ENCODE measurements around the gene DAGLA. TPM values are rescaled to one million over a fixed set of nuclear protein-coding genes. Genes with fewer than 3 reads are reported as not detected.
"Not testable (repeated sequence)": the region's sequence is repeated elsewhere in the genome, so short reads cannot be mapped to it uniquely, and the experiment has no call there.

The DAGLA gene, protein sequence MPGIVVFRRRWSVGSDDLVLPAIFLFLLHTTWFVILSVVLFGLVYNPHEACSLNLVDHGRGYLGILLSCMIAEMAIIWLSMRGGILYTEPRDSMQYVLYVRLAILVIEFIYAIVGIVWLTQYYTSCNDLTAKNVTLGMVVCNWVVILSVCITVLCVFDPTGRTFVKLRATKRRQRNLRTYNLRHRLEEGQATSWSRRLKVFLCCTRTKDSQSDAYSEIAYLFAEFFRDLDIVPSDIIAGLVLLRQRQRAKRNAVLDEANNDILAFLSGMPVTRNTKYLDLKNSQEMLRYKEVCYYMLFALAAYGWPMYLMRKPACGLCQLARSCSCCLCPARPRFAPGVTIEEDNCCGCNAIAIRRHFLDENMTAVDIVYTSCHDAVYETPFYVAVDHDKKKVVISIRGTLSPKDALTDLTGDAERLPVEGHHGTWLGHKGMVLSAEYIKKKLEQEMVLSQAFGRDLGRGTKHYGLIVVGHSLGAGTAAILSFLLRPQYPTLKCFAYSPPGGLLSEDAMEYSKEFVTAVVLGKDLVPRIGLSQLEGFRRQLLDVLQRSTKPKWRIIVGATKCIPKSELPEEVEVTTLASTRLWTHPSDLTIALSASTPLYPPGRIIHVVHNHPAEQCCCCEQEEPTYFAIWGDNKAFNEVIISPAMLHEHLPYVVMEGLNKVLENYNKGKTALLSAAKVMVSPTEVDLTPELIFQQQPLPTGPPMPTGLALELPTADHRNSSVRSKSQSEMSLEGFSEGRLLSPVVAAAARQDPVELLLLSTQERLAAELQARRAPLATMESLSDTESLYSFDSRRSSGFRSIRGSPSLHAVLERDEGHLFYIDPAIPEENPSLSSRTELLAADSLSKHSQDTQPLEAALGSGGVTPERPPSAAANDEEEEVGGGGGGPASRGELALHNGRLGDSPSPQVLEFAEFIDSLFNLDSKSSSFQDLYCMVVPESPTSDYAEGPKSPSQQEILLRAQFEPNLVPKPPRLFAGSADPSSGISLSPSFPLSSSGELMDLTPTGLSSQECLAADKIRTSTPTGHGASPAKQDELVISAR
- 0.98 and 1.1 TPM in 2 replicates for total RNA-seq (2014; rRNA removed; shearing (Covaris generic))
- 3.7 and 3.9 TPM in 2 replicates for polyA plus RNA-seq (2015; cell fraction: cytosol; rRNA removed)
- polyA plus RNA-seq (2015; cell fraction: nucleus; rRNA removed) = 2.8 and 3.4 TPM in 2 replicates

- in situ Hi-C loops (cut with HindIII; ENCODE audit: low pct_unique_long_range_greater_than_20kb, low sequenced_read_pairs) = no loop called here
- DNase-seq (ENCODE audit: low read depth, low spot score) = peak; percentile 45
These were observed at the start of gene DAGLA for GRCh38 chr11:61679893-61680621. Gene DAGLA (plus strand): TSS chr11:61680391. CDS start chr11:61720156, 39,765 bp downstream.

GRCh38 chr11:61632096-61632495 lies 48.1 kb upstream of the DAGLA start:
- DNase-seq (ENCODE audit: low read depth, low spot score) = no peak
- in situ Hi-C loops (cut with HindIII; ENCODE audit: low pct_unique_long_range_greater_than_20kb, low sequenced_read_pairs) = no loop called here

- no peak for DNase-seq (ENCODE audit: low read depth, low spot score)
- in situ Hi-C loops (cut with HindIII; ENCODE audit: low pct_unique_long_range_greater_than_20kb, low sequenced_read_pairs) = no loop called here
These were observed 44.9 kb upstream of the DAGLA start for GRCh38 chr11:61635304-61635703.

- in situ Hi-C loops (cut with HindIII; ENCODE audit: low pct_unique_long_range_greater_than_20kb, low sequenced_read_pairs) = no loop called here
- no peak for DNase-seq (ENCODE audit: low read depth, low spot score)
These were observed 44.4 kb upstream of the DAGLA start for GRCh38 chr11:61635787-61636186.

- no peak for DNase-seq (ENCODE audit: low read depth, low spot score)
- in situ Hi-C loops (cut with HindIII; ENCODE audit: low pct_unique_long_range_greater_than_20kb, low sequenced_read_pairs) = no loop called here
These were observed 43.5 kb upstream of the DAGLA start for GRCh38 chr11:61636676-61637075.

DNA sequence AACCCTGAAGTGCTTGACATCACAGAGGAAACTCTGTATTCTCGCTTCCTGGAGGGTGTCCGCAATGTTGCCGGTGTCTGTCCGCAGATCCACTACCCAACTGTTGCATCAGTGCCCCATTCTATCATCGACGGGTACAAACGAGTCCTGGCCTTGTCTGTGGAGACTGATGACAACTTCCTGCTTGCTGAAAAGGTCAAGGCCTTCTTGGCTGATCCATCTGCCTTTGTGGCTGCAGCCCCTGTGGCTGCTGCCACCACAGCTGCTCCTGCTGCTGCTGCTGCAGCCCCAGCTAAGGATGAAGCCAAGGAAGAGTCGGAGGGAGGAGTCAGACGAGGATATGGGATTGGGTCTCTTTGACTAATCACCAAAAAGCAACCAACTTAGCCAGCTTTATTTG lies 42.9 kb upstream of the DAGLA start:
- in situ Hi-C loops (cut with HindIII; ENCODE audit: low pct_unique_long_range_greater_than_20kb, low sequenced_read_pairs) = no loop called here
- no peak for DNase-seq (ENCODE audit: low read depth, low spot score)

DNA sequence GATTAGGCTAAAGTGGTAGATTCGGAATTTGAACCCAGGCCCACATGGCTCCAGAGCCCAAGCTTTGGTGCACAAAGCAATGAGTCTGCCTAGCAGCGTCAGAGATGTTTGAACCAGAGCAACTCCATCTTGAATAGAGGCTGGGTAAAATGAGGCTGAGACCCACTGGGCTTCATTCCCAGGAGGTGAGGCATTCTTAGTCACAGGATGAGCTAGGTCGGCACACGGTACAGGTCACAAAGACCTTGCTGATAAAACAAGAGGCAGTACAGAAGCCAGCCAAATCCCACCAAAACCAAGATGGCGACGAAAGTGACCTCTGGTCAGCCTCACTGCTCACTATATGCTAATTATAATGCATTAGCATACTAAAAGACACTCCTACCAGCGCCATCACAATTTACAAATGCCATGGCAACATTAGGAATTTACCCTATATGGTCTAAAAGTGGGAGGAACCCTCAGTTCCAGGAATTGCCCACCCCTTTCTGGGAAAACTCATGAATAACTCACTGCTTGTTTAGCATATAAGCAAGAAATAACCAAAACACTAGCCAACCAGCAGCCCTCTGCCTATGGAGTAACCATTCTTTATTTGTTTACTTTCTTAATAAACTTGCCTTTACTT lies 40.3 kb upstream of the DAGLA start:
- DNase-seq (ENCODE audit: low read depth, low spot score) = no peak
- in situ Hi-C loops (cut with HindIII; ENCODE audit: low pct_unique_long_range_greater_than_20kb, low sequenced_read_pairs) = no loop called here

DNA sequence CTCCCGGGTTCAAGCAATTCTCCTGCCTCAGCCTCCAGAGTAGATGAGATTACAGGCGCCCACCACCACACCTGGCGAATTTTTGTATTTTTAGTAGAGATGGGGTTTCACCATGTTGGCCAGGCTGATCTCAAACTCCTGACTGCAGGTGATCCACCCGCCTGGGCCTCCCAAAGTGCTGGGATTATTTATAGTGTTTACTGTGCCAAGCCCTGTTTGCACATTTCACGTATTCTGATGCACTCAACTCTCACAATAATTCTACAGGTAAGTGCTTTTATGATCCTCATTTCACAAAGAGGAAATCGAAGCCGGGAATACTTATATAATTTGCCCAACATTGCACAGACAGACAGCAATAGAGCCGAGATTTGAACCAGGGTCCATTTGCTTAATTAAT lies 38.0 kb upstream of the DAGLA start:
- in situ Hi-C loops (cut with HindIII; ENCODE audit: low pct_unique_long_range_greater_than_20kb, low sequenced_read_pairs) = no loop called here
- no peak for DNase-seq (ENCODE audit: low read depth, low spot score)

- in situ Hi-C loops (cut with HindIII; ENCODE audit: low pct_unique_long_range_greater_than_20kb, low sequenced_read_pairs) = no loop called here
- DNase-seq (ENCODE audit: low read depth, low spot score) = no peak
These were observed 34.9 kb upstream of the DAGLA start for GRCh38 chr11:61645179-61645868.

DNA sequence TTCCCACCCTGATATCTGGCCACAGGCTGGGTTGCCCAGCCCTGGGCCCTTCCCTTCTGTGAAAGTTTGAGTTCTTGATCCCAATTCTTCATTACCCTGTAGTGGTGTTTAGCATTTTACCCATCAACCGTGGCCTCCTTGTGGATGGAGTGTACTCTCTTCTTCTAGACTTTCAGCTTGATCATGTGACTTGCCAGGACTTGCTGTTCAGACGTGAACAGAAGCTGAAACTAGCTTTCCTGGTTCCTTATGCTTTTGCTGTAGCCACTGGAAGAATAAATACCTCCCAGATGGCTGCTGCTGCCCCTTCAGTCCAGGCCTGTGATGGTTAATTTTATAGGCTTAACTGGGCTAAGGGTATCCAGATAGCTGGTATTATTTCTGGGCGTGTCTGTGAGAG lies 32.7 kb upstream of the DAGLA start:
- no peak for DNase-seq (ENCODE audit: low read depth, low spot score)
- in situ Hi-C loops (cut with HindIII; ENCODE audit: low pct_unique_long_range_greater_than_20kb, low sequenced_read_pairs) = no loop called here

GRCh38 chr11:61650781-61651571 lies 29.2 kb upstream of the DAGLA start:
- in situ Hi-C loops (cut with HindIII; ENCODE audit: low pct_unique_long_range_greater_than_20kb, low sequenced_read_pairs) = no loop called here
- no peak for DNase-seq (ENCODE audit: low read depth, low spot score)

DNA sequence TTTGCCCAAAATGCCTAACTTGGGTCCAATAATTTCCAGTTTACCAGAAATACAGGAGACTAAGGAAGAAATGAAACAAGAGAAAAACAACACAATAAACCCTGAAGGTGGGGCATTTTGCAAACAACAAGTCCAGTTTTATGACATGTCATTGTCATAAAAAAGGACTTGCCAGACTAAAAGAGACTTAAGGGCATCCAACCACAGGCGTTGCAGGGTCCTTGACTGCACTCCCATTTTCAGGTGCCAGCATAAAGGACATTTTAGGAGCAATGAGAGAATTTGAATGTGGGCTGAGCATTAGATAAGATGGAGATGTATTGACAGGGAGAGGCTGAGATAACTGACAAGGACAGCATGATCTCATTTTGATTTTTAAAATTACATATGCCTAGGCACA lies 28.1 kb upstream of the DAGLA start:
- in situ Hi-C loops (cut with HindIII; ENCODE audit: low pct_unique_long_range_greater_than_20kb, low sequenced_read_pairs) = no loop called here
- no peak for DNase-seq (ENCODE audit: low read depth, low spot score)

DNA sequence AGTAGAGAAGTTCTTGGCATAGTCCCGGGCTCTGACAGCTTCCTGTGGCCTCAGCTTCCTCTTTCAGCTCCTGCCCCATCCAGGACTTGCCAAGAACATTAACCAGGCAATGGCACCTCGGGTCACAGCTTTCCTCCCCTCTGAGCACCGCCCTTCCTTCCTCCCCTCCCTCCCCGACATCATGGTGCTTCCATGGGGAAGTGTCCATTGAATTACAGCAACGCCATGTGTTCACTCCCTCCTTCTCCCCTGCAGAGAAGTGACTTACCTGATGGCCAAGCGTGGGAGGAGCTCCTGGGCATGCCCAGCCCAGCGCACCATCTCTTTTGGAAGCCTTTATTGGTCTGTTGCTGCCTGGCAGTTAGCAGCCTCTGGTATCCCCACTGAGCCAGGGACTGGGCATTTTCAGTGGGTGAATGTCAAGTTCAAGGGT lies 25.8 kb upstream of the DAGLA start:
- in situ Hi-C loops (cut with HindIII; ENCODE audit: low pct_unique_long_range_greater_than_20kb, low sequenced_read_pairs) = no loop called here
- no peak for DNase-seq (ENCODE audit: low read depth, low spot score)

DNA sequence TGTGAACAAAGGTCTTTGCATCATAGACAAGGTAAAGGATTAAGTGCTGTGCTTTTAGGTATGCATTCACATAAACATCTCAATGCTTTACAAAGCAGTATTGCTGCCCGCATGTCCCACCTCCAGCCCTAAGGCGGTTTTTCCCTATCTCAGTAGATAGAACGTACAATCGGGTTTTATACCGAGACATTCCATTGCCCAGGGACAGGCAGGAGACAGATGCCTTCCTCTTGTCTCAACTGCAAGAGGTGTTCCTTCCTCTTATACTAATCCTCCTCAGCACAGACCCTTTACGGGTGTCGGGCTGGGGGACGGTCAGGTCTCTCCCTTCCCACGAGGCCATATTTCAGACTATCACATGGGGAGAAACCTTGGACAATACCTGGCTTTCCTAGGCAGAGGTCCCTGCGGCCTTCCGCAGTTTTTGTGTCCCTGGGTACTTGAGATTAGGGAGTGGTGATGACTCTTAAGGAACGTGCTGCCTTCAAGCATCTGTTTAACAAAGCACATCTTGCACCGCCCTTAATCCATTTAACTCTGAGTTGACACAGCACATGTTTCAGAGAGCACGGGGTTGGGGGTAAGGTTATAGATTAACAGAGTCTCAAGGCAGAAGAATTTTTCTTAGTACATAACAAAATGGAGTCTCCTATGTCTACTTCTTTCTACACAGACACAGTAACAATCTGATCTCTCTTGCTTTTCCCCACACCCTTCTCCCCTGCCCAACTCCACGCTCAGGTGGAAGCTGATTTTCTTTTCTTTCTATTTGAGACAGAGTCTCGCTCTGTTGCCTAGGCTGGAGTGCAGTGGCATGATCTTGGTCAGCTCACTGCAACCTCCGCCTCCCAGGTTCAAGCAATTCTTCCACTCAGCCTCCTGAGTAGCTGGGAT lies 24.7 kb upstream of the DAGLA start:
- DNase-seq (ENCODE audit: low read depth, low spot score); in situ Hi-C loops (cut with HindIII; ENCODE audit: low pct_unique_long_range_greater_than_20kb, low sequenced_read_pairs): not testable (repeated sequence)

All from SK-MEL-5 (cell line).